NCI-H2196 (cell line): ENCODE measurements around the gene PRPSAP2.
"Not testable (repeated sequence)": the region's sequence is repeated elsewhere in the genome, so short reads cannot be mapped to it uniquely, and the experiment has no call there.

Source experiments
- DNase-seq: peaks from one replicate; lab custom pipeline; 2025; ENCODE audit not compliant: unreplicated experiment; lab: John Stamatoyannopoulos, UW

Gene PRPSAP2

GRCh38 chr17:18888766-18889290, 30.9 kb downstream of the PRPSAP2 start:
- DNase-seq = no peak

DNA sequence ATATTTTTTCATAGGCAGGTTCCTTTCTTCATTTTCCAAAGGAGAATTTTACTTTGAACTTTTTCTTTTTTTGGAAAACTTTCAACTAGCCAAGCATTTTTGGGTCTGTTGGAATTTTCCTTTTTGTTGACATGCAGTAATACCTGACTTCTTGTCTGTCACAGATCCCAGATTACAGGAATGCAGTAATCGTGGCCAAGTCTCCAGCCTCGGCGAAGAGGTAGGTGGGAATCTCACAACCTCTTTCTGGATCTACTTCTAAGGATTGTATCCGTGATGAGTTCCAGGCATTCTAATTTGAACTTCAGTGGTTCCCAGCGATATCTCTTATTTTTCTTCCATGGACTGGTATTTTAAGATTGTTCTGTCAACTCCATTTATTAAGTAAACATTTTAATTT, 31.7 kb downstream of the PRPSAP2 start:
- DNase-seq = no peak

- DNase-seq = no peak
These were observed 33.6 kb downstream of the PRPSAP2 start for GRCh38 chr17:18891541-18891940.

DNA sequence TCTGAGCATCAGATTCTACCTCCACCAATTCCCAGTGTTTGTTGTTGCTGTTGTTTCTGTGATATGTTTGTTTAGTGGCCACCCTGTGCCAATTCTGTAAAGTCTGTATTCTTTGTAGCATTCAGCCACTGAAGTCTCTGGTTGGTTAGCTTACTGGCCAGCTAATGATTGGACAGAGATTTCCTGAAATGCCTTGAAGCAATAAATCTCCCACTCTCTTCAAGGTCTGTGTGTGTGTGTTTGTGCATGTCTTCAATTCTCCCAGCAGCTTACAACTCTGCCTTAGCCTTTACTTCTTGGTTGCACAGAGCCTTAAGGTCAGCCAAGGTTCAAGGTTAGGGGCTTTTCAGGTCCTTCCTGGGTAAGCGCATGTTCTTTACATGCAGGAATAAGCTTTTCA, 38.2 kb downstream of the PRPSAP2 start:
- DNase-seq = no peak

- DNase-seq = no peak
These were observed 39.0 kb downstream of the PRPSAP2 start for GRCh38 chr17:18896947-18897346.

DNA sequence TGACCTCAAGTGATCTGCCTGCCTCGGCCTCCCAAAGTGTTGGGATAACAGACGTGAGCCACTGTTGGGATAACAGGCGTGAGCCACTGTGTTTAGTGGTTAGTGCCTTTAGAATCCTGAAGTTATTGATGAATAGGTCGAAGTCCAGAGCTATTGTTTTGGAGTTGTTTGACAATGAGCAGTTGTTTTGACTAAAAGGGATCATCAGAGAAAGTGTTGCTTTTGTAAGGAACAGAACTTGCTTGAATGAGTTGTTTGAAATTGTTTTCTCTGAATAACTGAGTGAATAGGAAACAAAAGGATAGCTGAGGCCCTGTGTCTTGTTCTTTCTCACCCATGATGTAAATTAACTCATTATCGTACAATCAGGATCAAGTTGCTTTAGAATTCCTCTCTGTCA, 46.6 kb downstream of the PRPSAP2 start:
- no peak for DNase-seq

- DNase-seq = no peak
These were observed 47.3 kb downstream of the PRPSAP2 start for GRCh38 chr17:18905226-18905625.

DNA sequence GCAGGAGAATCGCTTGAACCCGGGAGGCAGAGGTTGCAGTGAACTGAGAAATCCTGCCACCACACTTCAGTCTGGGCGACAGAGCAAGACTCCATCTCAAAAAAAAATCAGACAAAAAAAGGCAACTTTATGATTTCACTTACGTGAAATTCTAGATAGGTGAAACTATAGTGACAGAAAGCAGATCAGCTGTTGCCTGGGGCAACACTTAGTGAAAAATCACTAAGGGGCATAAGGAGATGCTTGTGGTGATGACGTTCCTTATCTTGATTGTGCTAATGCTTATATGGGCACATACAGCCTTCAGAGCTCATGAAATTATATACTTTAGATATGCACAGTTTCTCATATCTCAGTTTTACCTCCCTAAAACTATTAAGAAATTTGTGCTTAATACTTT, 52.4 kb downstream of the PRPSAP2 start:
- no peak for DNase-seq

DNA sequence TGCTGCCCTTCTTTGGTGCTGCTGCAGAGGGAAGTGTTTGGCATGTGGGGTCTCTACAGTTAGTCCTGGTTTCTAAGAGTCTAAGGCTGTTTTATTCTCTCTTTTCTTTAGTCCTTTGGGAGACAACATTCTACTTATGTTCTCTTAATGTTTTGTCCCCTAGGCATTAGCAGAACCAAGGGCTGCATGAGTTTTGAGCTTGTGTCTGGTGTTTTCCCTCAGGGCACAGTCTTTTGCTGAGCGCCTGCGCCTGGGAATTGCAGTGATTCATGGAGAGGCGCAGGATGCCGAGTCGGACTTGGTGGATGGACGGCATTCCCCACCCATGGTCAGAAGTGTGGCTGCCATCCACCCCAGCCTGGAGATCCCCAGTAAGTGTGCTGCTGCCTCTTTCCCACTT, 53.0 kb downstream of the PRPSAP2 start:
- DNase-seq = no peak

DNA sequence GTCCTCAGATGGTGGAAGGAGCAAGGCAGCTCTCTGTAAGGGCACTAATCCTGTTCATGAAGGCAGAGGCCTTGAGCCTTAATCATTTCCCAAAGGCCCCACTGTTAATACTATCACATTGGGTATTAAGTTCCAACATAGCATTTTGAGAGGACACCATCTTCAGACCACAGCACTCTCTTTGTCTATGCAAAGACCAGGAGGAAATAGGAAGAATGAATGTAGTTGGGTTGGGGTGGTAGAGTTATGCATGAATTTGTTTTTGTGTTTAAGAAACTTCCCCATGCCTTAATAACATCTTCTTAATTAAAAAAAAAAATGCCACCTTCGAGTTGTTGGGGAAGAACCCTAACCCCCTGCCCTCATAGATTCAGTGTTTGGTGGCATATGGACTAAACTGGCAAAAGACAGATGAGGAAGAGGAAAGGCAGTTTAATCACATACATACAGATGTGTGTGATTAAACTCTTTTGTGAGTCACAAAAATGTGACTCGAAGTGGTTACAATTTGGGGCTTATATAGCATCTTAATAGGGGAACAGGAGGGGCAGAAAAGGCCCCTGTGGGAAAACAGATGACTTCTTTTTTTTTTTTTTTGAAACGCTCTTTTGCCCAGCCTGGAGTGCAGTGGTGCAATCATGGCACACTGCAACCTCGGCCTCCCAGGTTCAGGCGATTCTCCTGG, 59.0 kb downstream of the PRPSAP2 start:
- no peak for DNase-seq

DNA sequence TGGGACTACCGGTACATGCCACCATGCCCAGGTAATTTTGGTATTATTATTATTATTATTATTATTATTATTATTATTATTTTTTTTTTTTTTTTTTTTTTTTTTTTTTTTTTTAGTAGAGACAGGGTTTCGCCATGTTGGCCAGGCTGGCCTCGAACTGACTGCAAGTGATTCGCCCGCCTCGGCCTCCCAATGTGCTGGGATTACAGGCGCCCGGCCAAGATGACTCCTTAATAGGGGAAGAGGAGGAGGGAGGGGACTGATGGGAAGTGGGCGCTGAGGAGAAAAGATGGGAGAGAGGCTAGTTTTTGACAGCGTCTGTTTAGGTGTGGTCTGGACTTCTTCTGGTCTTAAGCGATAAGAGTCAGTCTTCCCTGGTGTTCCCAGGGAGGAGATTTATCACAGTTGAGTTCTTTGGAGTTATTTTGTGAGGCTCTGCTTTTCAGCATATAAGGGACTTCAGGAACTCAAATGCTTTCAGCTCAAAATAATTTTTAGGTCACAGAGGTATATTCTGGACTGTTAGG, 59.6 kb downstream of the PRPSAP2 start:
- no peak for DNase-seq

DNA sequence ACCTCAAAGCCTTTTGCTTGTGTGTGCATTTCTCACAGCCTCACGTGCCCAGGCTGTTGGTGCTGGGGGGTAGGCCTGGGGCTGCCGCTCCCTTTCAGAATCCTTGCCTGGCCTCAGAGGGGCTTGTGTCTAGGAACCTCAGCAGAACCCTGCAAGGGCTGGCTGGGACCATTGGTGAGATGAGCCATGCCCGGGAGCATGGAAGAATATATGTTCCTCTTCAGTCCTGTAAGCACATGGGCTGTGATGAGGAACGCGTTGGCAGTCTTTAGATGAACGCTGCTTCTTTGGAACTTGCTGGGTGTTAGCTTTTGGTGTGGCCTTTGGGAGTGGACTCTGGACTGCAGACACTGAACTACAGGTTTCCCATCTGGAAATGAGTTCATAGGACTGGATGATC, 62.0 kb downstream of the PRPSAP2 start:
- DNase-seq = no peak

DNA sequence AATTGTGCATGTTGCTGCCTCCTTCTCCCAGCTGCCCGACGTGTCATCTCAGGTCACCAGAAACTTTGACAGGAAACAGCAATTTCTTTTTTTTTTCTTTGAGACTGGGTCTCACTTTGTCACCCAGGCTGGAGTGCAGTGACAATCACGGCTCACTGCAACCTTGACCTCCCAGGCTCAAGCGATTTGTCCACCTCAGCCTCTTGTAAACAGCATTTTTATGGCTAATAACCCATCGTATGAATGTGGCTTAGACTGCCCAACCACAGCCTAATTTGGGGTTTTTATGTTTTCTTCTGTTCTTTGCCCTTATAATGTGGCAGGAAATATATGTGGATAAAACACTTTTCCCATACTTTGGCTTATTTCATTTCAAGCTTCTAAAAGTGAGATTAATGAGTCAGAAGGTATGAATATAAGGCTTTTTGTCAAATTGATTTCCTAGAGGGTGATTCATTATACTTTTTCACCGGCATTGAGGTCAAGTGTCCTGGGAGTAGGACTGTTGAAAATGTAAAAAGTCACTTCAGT, 63.0 kb downstream of the PRPSAP2 start:
- no peak for DNase-seq

- DNase-seq = no peak
These were observed 63.6 kb downstream of the PRPSAP2 start for GRCh38 chr17:18921485-18921884.

DNA sequence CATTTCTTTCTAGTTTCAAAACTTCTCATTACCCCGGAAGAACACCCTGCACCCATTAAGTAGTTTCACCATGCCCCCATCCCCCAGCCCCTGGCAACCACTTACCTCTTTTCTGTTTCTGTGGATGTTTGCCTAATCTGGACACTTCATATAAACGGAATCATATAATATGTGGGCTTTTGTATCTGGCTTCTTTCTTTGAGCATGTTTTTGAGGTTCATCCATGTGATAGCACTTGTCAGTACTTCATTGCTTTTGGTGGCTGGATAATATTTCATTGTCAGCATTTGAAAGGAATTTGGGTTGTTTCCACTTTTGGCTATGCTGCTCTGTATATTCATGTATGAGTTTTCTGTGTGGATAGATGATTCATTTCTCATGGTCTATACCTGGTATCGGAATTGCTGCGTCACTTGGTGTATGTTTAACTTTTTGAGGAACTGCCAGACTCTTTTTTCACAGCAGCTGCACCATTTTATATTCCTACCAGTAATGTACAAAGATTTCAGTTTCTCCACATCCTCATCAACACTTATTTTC, 64.1 kb downstream of the PRPSAP2 start:
- no peak for DNase-seq

DNA sequence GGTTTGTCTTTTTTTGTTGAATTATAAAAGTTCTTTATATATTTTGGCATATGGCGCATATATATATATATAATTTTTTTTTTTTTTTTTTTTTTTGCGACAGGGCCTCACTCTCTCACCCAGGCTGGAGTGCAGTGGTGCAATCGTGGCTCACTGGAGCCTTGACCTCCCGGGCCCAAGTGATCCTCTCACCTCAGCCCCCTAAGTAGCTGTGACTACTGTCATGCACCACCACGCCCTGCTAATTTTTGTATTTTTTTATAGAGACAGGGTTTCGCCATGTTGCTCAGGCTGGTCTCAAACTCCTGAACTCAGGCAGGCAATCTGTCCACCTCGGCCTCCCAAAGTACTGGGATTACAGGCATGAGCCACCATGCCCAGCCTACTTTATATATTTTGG, 64.7 kb downstream of the PRPSAP2 start:
- not testable (repeated sequence) for DNase-seq

GRCh38 chr17:18925187-18925586, 67.3 kb downstream of the PRPSAP2 start:
- no peak for DNase-seq

DNA sequence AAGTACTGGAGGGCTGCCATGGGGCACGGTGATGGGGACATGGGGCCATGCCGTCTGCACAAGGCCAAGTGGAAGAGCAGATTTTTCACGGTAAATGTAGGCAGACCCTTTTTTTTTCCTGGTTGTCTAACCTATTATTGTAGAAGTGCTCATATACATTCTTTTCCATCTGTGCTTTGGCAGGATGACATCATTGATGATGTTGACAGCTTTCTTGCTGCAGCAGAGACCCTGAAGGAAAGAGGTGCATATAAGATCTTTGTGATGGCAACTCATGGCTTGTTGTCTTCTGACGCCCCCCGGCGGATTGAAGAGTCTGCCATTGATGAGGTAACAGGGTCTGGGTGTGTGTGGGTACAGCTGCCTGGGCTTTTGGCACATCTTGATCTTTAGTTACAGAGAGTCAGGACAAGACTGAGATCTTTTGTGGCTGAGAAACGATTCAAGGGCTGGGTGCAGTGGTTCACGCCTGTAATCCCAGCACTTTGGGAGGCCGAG, 70.7 kb downstream of the PRPSAP2 start:
- DNase-seq = no peak

DNA sequence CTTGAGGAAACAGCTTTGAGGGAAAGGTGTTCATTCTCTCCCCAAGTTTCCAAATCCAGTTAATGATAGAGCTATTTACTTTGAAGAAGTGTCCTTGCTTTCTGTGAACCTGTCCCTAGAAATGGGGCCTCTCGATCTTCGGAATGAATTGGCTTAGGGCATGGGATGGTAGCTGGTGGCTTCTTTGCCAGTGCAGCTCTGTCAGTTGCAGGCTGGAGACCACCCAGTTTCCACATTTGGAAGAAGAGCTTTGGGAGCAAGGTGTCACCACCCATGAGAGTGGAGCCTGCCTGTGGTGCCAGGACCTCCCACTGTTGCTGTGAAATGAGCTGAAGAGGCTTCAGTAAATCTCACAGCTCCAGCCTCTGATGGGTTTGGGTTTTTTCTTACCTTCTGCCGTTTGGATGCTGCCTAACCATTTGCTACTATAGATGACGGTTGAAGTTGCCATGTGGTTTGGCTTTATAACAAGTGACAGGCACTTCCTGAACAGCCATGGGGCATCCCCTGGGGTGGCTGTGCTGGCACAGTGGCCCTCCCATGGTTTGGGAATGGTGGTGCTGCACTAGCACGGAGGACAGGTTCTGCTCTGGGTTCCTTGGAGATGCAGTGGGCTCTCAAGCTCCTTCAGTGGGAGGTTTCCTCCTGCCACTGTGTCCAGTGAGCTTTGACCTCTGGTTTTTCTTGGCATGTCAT, 74.6 kb downstream of the PRPSAP2 start:
- no peak for DNase-seq

DNA sequence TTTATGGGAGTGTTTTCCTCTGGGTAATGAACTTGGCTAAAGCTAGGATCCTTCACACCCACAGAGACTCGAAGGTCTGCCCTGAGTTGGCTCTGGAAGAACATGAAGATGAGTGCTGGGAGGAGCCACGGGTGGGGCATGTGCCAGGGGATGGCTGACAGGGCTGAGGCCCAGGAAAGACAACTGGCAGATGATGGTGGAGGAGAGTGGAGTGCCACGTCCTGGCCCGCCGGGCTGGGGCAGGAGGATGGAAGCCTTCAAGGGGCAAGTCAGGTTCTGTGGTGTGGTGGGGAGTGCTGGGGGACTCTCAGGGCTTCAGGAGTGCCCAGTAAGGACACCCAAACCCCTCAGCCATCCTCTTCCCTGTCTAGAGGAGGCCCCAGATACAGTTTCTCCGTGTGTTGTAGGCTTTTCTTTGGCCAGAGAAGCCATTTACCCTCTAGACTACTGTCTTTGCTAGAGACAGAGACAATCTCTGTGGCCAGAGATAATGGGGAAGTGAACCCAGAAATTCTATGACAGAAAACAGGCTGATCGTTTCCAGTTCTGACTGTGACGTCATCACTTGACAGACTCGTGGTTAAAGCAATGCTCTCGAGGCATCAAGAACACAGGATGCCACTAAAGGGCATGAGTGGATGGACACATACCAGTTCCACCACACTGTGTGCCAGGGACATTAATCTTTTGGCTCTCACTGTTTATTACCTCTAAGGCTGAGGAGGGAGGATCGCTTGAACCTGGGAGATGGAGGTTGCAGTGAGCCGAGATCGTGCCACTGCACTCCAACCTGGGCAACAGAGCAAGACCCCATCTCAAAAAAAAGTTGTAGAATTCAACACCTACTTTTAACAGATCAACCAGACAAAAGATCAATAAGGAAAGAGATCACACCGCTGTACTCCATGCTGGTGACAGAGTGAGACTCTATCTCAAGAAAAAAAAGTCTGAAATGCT, 75.4 kb downstream of the PRPSAP2 start:
- DNase-seq = no peak
